Measurements from ENCODE around the gene MAP3K13.

The MAP3K13 gene

GRCh38 chr3:185477316-185477715 lies 114.4 kb downstream of the MAP3K13 start:
- TF ChIP-seq, protein P1, sequence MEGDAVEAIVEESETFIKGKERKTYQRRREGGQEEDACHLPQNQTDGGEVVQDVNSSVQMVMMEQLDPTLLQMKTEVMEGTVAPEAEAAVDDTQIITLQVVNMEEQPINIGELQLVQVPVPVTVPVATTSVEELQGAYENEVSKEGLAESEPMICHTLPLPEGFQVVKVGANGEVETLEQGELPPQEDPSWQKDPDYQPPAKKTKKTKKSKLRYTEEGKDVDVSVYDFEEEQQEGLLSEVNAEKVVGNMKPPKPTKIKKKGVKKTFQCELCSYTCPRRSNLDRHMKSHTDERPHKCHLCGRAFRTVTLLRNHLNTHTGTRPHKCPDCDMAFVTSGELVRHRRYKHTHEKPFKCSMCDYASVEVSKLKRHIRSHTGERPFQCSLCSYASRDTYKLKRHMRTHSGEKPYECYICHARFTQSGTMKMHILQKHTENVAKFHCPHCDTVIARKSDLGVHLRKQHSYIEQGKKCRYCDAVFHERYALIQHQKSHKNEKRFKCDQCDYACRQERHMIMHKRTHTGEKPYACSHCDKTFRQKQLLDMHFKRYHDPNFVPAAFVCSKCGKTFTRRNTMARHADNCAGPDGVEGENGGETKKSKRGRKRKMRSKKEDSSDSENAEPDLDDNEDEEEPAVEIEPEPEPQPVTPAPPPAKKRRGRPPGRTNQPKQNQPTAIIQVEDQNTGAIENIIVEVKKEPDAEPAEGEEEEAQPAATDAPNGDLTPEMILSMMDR (IDR thresholded peaks at IDR 0.05; ENCODE audit: low read depth, low read length) = no peak
- H3K4me3 ChIP-seq (ENCODE audit: low read depth, low read length) = no peak overlapping the region

GRCh38 chr3:185479373-185479945 lies 116.5 kb downstream of the MAP3K13 start:
- H3K4me3 ChIP-seq (ENCODE audit: low read depth, low read length) = no peak overlapping the region
- TF ChIP-seq, protein P1 (IDR thresholded peaks at IDR 0.05; ENCODE audit: low read depth, low read length) = no peak

DNA sequence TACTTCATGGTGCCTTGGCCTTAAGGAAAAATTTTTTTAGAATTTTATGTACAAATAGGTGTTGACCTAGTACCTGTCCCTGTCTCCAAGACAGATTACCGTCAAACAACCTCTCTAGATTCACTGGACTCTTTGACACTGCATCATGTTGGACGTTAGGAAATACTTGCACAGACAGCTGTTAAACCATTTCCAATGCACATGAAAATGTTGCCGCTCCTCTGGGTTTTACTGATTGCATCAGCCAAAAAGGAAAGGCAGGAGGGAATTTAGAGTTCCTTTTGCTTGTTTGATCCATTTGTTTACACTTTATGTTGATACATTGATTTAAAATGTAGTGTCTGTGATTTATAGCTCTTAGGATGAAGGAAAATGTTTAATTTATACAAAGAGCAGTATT lies 121.4 kb downstream of the MAP3K13 start:
- no peak overlapping the region for H3K4me3 ChIP-seq (ENCODE audit: low read depth, low read length)
- TF ChIP-seq, protein P1 (IDR thresholded peaks at IDR 0.05; ENCODE audit: low read depth, low read length) = no peak

- TF ChIP-seq, protein P1 (IDR thresholded peaks at IDR 0.05; ENCODE audit: low read depth, low read length) = no peak
- H3K4me3 ChIP-seq (ENCODE audit: low read depth, low read length) = no peak overlapping the region
Observed at GRCh38 chr3:185486394-185486793, 123.5 kb downstream of the MAP3K13 start.

DNA sequence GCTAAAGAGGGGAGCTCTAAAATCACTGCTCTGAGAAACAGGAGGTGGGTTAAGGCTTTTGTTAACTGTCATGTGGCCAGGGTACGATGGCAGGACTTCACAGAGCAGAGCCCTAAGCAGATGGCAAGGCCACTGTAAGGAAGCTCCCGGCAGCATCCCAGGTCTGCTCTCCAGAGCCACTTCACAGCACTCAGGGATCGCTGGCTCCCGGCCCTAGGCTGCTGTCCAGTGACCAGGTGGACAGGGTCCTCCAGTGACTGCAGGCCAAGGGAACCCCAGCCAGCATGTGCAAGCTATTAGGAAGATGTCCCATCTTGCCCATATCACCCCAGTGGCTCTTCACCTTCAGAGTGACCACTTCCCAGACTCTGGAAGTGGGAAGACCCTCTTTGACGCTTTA lies 125.5 kb downstream of the MAP3K13 start:
- TF ChIP-seq, protein P1 (IDR thresholded peaks at IDR 0.05; ENCODE audit: low read depth, low read length) = no peak

DNA sequence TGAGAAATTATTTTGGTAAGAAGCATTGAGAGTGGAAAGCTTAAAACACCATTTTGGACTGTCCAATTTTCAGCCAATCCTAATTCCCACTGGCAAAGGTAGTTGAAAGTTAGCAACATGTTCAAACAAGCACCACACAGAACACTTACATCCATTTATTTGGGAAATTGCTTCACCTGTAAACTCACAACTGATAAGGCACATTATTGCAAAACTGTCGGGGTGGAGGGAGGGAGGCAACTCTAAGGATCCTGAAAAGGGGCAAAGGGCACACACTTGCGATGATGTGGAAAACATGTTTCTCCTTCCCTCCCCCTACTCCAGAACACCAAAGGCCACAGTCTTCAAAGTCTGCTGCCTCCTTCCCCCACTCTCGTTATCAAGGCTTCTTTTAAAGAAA lies 126.5 kb downstream of the MAP3K13 start:
- no peak overlapping the region for H3K4me3 ChIP-seq (ENCODE audit: low read depth, low read length)
- TF ChIP-seq, protein P1 (IDR thresholded peaks at IDR 0.05; ENCODE audit: low read depth, low read length) = no peak

More for the DNA sequence above, 125.5 kb downstream of the MAP3K13 start:
- H3K4me3 ChIP-seq (ENCODE audit: low read depth, low read length) = no peak overlapping the region

DNA sequence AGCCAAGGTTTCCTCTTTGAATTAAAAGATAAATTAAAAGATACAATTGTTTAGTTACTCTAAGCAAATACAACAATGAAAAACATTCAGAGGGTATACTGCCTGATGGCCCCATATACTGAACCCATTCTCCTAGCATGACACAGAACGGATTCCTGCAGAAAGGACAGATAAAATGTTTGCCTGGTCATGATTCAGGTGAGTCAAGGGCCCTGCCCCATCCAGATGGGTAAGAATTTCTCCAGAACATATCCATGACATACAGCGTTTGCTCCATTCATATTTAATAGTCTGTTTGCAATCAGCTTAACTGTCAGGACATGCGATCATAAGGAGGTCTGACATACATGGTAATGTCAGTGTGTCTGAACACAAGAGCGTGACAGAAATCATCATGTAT lies 127.3 kb downstream of the MAP3K13 start:
- TF ChIP-seq, protein P1 (IDR thresholded peaks at IDR 0.05; ENCODE audit: low read depth, low read length) = no peak
- H3K4me3 ChIP-seq (ENCODE audit: low read depth, low read length) = no peak overlapping the region

Measured in WI38 (cell line).